HCT116 (cell line): ENCODE data around the gene ENTPD6. TPM values are rescaled to one million over a fixed set of nuclear protein-coding genes. Genes with fewer than 3 reads are reported as not detected.

Experiments used
- ATAC-seq: fragments of 200-7000 bp; cut with Tn5 transposase; 2 replicates; pipeline ENCODE4 v1.9.1; 2020; ENCODE audit warnings: mild to moderate bottlenecking, moderate library complexity
- BruUV-seq: library from RNA; stranded (reverse); fragments of 400-500 nt; replicated peaks from 2 replicates; lab custom pipeline; 2021; lab: Mats Ljungman, UMichigan
- CTCF ChIA-PET: fragments of 300-600 bp; sonication (Branson Sonifier 250); formaldehyde crosslinking; loops from one replicate; lab custom pipeline; 2021; ENCODE audit warnings: antibody characterized with exemption; lab: Charles Lee
- POLR2A ChIA-PET: fragments of 300-600, 350-600 bp; sonication (Branson Sonifier 250); formaldehyde crosslinking; loops from one replicate; lab custom pipeline; 2021; ENCODE audit warnings: antibody characterized with exemption; lab: Charles Lee
- RAD21 ChIA-PET, 2 experiments: fragments of 300-600 bp; sonication (Branson Sonifier 250); formaldehyde crosslinking; loops; one replicate each; lab custom pipeline; 2023; ENCODE audit warnings: low total read pairs in 2 of 2; ENCODE audit not compliant: uncharacterized antibody in 2 of 2, unreplicated experiment in 2 of 2, low non-redundant PET in 1 of 2; lab: Charles Lee
- DNase-seq: peaks from one replicate; pipeline ENCODE4 v3.0.0-alpha.2; 2010; ENCODE audit warnings: low read depth, low spot score
- H2AFZ ChIP-seq: fragments of 200-600 bp; shearing (Covaris generic), sonication (generic); 2 replicates; pipeline ENCODE4 v1.6.1; 2017; ENCODE audit warnings: low read depth, mixed run types, mixed read lengths, antibody characterized with exemption, low read length; ENCODE audit not compliant: poor library complexity, severe bottlenecking
- H3K27ac ChIP-seq: 2 replicates; pipeline ENCODE4 v1.5.1; 2012; ENCODE audit warnings: low read depth, low read length
- H3K27me3 ChIP-seq: fragments of 200-600 bp; sonication (generic); 2 replicates; pipeline ENCODE4 v1.6.1; 2016; ENCODE audit warnings: mixed run types, low read length, mixed read lengths; ENCODE audit not compliant: insufficient read depth
- H3K36me3 ChIP-seq, 2 experiments: fragments of 200-500 bp in 1 of 2; fragments of 200-600 bp in 1 of 2; sonication (Bioruptor generic) in 1 of 2; sonication (generic) in 1 of 2; 2 replicates each; pipeline versions ENCODE4 v1.5.1 to v1.6.1; 2014 to 2016; ENCODE audit warnings: low read length in 2 of 2, inconsistent platforms in 1 of 2, mixed read lengths in 1 of 2, mixed run types in 1 of 2; ENCODE audit not compliant: insufficient read depth in 2 of 2, control insufficient read depth in 1 of 2
- H3K4me1 ChIP-seq, 2 experiments: fragments of 200-600 bp in 1 of 2; sonication (generic) in 1 of 2; 2 replicates each; pipeline versions ENCODE4 v1.5.1 to v1.6.1; 2012 to 2017; ENCODE audit warnings: low read length in 2 of 2, inconsistent platforms in 1 of 2, mild to moderate bottlenecking in 1 of 2, mixed read lengths in 1 of 2, mixed run types in 1 of 2, moderate library complexity in 1 of 2; ENCODE audit not compliant: insufficient read depth in 2 of 2, control insufficient read depth in 1 of 2
- H3K4me2 ChIP-seq: fragments of 200-600 bp; sonication (generic); 2 replicates; pipeline ENCODE4 v1.6.1; 2017; ENCODE audit warnings: mixed run types, low read length, mixed read lengths
- H3K4me3 ChIP-seq, 2 experiments: fragments of 200-600 bp in 1 of 2; sonication (generic) in 1 of 2; replicated peaks in 1 of 2; 2 replicates each; pipeline ENCODE4 v1.5.1; 2011 to 2016; ENCODE audit warnings: low read length in 2 of 2, control low read depth in 1 of 2, low read depth in 1 of 2, mild to moderate bottlenecking in 1 of 2, mixed read lengths in 1 of 2, mixed run types in 1 of 2
- H3K79me2 ChIP-seq: fragments of 200-600 bp; sonication (generic); 2 replicates; pipeline ENCODE4 v1.6.1; 2017; ENCODE audit warnings: mild to moderate bottlenecking, mixed run types, low read length, moderate library complexity, mixed read lengths; ENCODE audit not compliant: insufficient read depth
- H3K9ac ChIP-seq: fragments of 200-600 bp; sonication (generic); 2 replicates; pipeline ENCODE4 v1.6.1; 2016; ENCODE audit warnings: low read length, mixed read lengths
- H3K9me2 ChIP-seq: fragments of 200-600 bp; sonication (generic), shearing (Covaris generic); 2 replicates; pipeline ENCODE4 v1.6.1; 2017; ENCODE audit warnings: mixed run types, mild to moderate bottlenecking, moderate library complexity; ENCODE audit not compliant: insufficient read depth
- H3K9me3 ChIP-seq, 2 experiments: fragments of 200-500 bp in 1 of 2; fragments of 200-600 bp in 1 of 2; sonication (Bioruptor generic) in 1 of 2; sonication (generic) in 1 of 2; 2 replicates each; pipeline ENCODE4 v1.6.1; 2014 to 2017; ENCODE audit warnings: low read length in 2 of 2, mixed read lengths in 2 of 2, inconsistent platforms in 1 of 2, low read depth in 1 of 2, mild to moderate bottlenecking in 1 of 2, mixed run types in 1 of 2, moderate library complexity in 1 of 2; ENCODE audit not compliant: control insufficient read depth in 1 of 2, insufficient read depth in 1 of 2
- H4K20me1 ChIP-seq: fragments of 200-600 bp; sonication (generic), shearing (Covaris generic); 2 replicates; pipeline ENCODE4 v1.6.1; 2017; ENCODE audit warnings: mixed run types, mild to moderate bottlenecking, moderate library complexity; ENCODE audit not compliant: insufficient read depth
- CBX3 ChIP-seq: IDR thresholded peaks from 2 replicates; pipeline ENCODE4 v1.6.1; 2012; ENCODE audit warnings: low read depth
- CEBPB ChIP-seq: IDR thresholded peaks from 2 replicates; pipeline ENCODE4 v1.6.1; 2012; ENCODE audit warnings: low read depth
- EGR1 ChIP-seq: IDR thresholded peaks from 2 replicates; pipeline ENCODE4 v1.6.1; 2012; ENCODE audit warnings: low read depth
- ELF1 ChIP-seq: IDR thresholded peaks from 2 replicates; pipeline ENCODE4 v1.6.1; 2012; ENCODE audit warnings: low read depth, borderline replicate concordance
- EZH2 ChIP-seq: fragments of 200-600 bp; sonication (generic); IDR thresholded peaks from 2 replicates; pipeline ENCODE4 v1.6.1; 2017; ENCODE audit warnings: antibody characterized with exemption, mixed run types
- EZH2phosphoT487 ChIP-seq: fragments of 200-600 bp; IDR thresholded peaks from 2 replicates; pipeline ENCODE4 v1.6.1; 2018; ENCODE audit warnings: antibody characterized with exemption, borderline replicate concordance
- FOSL1 ChIP-seq: IDR thresholded peaks from 2 replicates; pipeline ENCODE4 v1.6.1; 2012; ENCODE audit warnings: low read depth
- POLR2AphosphoS5 ChIP-seq: IDR thresholded peaks from 2 replicates; pipeline ENCODE4 v1.6.1; 2011; ENCODE audit warnings: mild to moderate bottlenecking, low read depth, low read length, moderate library complexity
- REST ChIP-seq: IDR thresholded peaks from 2 replicates; pipeline ENCODE4 v1.6.1; 2012; ENCODE audit warnings: low read depth
- SIN3A ChIP-seq: IDR thresholded peaks from 2 replicates; pipeline ENCODE4 v1.6.1; 2012; ENCODE audit warnings: low read depth
- SP1 ChIP-seq: IDR thresholded peaks from 2 replicates; pipeline ENCODE4 v1.6.1; 2012; ENCODE audit warnings: low read depth
- SRF ChIP-seq: IDR thresholded peaks from 2 replicates; pipeline ENCODE4 v1.6.1; 2012; ENCODE audit warnings: low read depth
- TCF7L2 ChIP-seq: IDR thresholded peaks from 2 replicates; pipeline ENCODE4 v1.7.0; 2011; ENCODE audit warnings: borderline replicate concordance, inconsistent platforms; ENCODE audit not compliant: insufficient read depth, insufficient read length; ENCODE audit errors: extremely low read depth
- YY1 ChIP-seq: IDR thresholded peaks from 2 replicates; pipeline ENCODE4 v1.6.1; 2011; ENCODE audit warnings: low read length, low read depth, moderate library complexity, mild to moderate bottlenecking; ENCODE audit not compliant: insufficient replicate concordance; ENCODE audit errors: extremely low read depth
- ZNF274 ChIP-seq: fragments of 200-500 bp; sonication (Bioruptor generic); IDR thresholded peaks from 2 replicates; pipeline ENCODE4 v1.6.1; 2014; ENCODE audit warnings: mild to moderate bottlenecking, low read depth, low read length, inconsistent platforms
- intact Hi-C: fragments of 100-400 bp; cut with micrococcal nuclease; formaldehyde crosslinking; loops from 2 replicates; pipeline ENCODE4 v1.10.0; 2022
- total RNA-seq: library from RNA; stranded (reverse); gene quantifications from one replicate; pipeline ENCODE4 v1.2.1, GENCODE V29; 2021; ENCODE audit not compliant: unreplicated experiment
- TF ChIP-seq, protein P1 (sequence below): IDR thresholded peaks from 2 replicates; pipeline ENCODE4 v1.6.1; 2011; ENCODE audit warnings: mild to moderate bottlenecking, low read length, moderate library complexity; ENCODE audit not compliant: insufficient replicate concordance; ENCODE audit errors: extremely low read depth
- TF ChIP-seq, protein P2 (sequence below), 3 experiments: fragments of 200-600 bp in 1 of 3; sonication (generic) in 1 of 3; IDR thresholded peaks in 2 of 3; conservative IDR thresholded peaks in 1 of 3; 2 replicates each; pipeline ENCODE4 v1.5.1; 2012 to 2017; ENCODE audit warnings: low read depth in 2 of 3, low read length in 2 of 3, antibody characterized with exemption in 1 of 3, borderline replicate concordance in 1 of 3, control low read depth in 1 of 3, mild to moderate bottlenecking in 1 of 3, mixed read lengths in 1 of 3, mixed run types in 1 of 3, moderate library complexity in 1 of 3; ENCODE audit not compliant: insufficient read depth in 1 of 3
- TF ChIP-seq, protein P3 (sequence below): IDR thresholded peaks from 2 replicates; pipeline ENCODE4 v1.6.1; 2012
- TF ChIP-seq, protein P4 (sequence below): IDR thresholded peaks from 2 replicates; pipeline ENCODE4 v1.6.1; 2012

The ENTPD6 gene
- total RNA-seq, 1 experiment from 2014 or later, result 89.2 TPM

DNA sequence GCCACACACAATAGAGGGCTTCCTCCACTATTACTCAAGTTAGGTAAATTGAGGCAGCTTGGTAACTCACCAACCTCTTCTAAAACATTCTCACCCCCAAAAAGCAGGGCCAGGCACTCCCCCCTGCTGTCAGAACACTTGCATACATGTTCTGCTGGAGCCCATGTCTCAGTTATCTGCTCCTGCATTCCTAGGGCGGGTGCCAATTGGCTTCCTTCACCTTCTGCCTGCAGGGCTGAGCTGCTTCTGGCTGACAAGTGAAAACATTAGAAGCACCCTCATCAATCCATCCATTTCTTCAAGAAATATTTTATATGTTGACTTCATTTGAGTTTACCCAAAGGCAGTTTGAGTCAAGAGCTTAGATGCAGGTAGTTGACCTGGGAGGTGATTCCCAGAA is 4.5 kb upstream of the ENTPD6 start:
- Histone ChIP-seq H3K9me2 (no peaks in the 10 kb centered on the region), H3K27ac (no peak overlapping the region), H3K9ac (no peak overlapping the region), H3K4me3 (no peak overlapping the region), H3K9me3 (no peaks in the 10 kb centered on the region), H3K79me2 (peaks cover 3% of the 10 kb centered on the region), H3K36me3 (no peaks in the 10 kb centered on the region), H4K20me1 (no peaks in the 10 kb centered on the region), H3K27me3 (no peaks in the 10 kb centered on the region), H3K4me1 (peaks cover 0 to 9% of the 10 kb centered on the region in 2 experiments; a peak in 2 of 4 replicates), H2AFZ (no peak overlapping the region), H3K4me2 (no peak overlapping the region)
- no TSS peak for BruUV-seq
- ATAC-seq (no peak), DNase-seq (no peak)
- POLR2A ChIA-PET, result no interaction called here
- intact Hi-C loops, result loop anchor here (10.0 kb wide), 1 partner anchor 1556 kb away; the partner anchor contains the start of gene CST3
- CTCF ChIA-PET, result no interaction called here
- TF ChIP-seq EZH2 (no peak), EGR1 (no peak), REST (no peak), FOSL1 (no peak), ELF1 (no peak), ZNF274 (no peak), SP1 (no peak), TCF7L2 (no peak), CBX3 (no peak), CEBPB (no peak), EZH2phosphoT487 (no peak), YY1 (no peak), SRF (no peak), POLR2AphosphoS5 (no peak), SIN3A (no peak)
- TF ChIP-seq, protein P1, sequence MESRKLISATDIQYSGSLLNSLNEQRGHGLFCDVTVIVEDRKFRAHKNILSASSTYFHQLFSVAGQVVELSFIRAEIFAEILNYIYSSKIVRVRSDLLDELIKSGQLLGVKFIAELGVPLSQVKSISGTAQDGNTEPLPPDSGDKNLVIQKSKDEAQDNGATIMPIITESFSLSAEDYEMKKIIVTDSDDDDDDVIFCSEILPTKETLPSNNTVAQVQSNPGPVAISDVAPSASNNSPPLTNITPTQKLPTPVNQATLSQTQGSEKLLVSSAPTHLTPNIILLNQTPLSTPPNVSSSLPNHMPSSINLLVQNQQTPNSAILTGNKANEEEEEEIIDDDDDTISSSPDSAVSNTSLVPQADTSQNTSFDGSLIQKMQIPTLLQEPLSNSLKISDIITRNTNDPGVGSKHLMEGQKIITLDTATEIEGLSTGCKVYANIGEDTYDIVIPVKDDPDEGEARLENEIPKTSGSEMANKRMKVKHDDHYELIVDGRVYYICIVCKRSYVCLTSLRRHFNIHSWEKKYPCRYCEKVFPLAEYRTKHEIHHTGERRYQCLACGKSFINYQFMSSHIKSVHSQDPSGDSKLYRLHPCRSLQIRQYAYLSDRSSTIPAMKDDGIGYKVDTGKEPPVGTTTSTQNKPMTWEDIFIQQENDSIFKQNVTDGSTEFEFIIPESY, result no peak
- TF ChIP-seq, protein P2, sequence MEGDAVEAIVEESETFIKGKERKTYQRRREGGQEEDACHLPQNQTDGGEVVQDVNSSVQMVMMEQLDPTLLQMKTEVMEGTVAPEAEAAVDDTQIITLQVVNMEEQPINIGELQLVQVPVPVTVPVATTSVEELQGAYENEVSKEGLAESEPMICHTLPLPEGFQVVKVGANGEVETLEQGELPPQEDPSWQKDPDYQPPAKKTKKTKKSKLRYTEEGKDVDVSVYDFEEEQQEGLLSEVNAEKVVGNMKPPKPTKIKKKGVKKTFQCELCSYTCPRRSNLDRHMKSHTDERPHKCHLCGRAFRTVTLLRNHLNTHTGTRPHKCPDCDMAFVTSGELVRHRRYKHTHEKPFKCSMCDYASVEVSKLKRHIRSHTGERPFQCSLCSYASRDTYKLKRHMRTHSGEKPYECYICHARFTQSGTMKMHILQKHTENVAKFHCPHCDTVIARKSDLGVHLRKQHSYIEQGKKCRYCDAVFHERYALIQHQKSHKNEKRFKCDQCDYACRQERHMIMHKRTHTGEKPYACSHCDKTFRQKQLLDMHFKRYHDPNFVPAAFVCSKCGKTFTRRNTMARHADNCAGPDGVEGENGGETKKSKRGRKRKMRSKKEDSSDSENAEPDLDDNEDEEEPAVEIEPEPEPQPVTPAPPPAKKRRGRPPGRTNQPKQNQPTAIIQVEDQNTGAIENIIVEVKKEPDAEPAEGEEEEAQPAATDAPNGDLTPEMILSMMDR (IDR thresholded peaks at IDR 0.05 in 2 of 3, conservative IDR thresholded peaks at IDR 0.05 in 1 of 3; ENCODE audit: borderline replicate concordance in 1 of 3, insufficient read depth in 1 of 3, low read depth in 2 of 3, low read length in 2 of 3), result no peak
- TF ChIP-seq, protein P3, sequence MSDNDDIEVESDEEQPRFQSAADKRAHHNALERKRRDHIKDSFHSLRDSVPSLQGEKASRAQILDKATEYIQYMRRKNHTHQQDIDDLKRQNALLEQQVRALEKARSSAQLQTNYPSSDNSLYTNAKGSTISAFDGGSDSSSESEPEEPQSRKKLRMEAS, result no peak
- TF ChIP-seq, protein P4, sequence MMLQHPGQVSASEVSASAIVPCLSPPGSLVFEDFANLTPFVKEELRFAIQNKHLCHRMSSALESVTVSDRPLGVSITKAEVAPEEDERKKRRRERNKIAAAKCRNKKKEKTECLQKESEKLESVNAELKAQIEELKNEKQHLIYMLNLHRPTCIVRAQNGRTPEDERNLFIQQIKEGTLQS, result no peak
- RAD21 ChIA-PET, result no interaction called here
